GM21381 (cell line): ENCODE data around the gene PCDH9.
A peak's percentile ranks its signal among the peaks of the same experiment; 100 is the strongest.
"Not testable (repeated sequence)": the region's sequence is repeated elsewhere in the genome, so short reads cannot be mapped to it uniquely, and the experiment has no call there.

Experiments
- ATAC-seq: cut with Tn5 transposase; IDR thresholded peaks from one replicate; pipeline ENCODE4 v1.9.1; 2021; ENCODE audit warnings: mild to moderate bottlenecking, moderate library complexity; ENCODE audit not compliant: unreplicated experiment

The PCDH9 gene

DNA sequence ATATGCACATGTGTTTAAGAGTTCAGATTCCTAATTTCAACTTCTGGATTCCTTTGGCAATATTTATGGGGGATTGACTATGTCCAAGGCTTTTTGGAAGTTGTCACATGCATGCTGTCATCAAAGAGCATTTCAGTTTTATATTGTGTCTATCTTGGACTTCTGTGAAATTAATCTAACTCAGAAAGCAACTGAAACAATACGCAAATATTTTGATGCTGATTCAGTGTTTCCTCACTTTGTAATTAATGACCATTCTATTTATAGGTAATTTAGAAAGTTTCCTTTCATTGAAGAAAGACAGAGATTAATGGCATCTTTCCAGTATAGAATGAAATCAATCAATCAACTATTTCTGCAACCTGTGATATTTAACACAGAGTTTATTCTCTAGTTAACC is 550.1 kb downstream of the PCDH9 start:
- no peak for ATAC-seq

DNA sequence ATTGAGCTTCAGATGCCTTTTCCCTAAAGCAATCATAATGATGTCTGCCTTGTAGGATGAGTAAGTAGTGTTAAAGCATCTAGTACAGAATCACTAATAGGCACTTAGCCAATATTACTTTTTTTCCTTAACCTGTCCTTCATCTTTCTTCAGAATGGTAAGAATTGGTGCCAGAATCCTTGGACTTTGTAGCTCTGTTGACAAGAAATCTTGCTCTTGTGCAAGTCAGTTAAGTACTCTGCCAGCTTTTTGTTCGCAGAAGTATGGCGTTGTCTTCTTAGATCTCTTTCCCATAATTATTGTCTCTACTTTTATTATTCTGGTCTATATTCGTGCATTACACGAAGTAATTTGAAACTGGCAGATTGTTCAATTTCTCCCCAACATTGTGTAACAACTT is 554.5 kb downstream of the PCDH9 start:
- ATAC-seq = no peak

DNA sequence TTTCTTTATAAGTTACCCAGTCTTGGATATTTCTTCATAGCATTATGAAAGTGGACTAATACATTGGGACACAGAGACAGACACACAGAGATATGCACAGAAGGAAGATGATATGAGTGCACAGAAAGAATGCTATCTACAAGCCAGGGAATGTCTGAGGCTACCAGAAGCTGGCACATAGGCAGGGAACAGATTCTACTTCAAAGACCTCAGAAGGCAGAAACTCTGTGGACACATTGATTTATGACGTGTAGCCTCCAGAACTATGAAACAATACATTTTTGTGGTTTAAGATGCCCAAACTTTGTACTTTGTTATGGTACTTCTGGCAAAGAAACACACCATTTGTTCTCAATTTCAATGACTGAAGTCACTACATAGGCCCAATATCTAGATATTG is 556.7 kb downstream of the PCDH9 start:
- ATAC-seq = no peak

DNA sequence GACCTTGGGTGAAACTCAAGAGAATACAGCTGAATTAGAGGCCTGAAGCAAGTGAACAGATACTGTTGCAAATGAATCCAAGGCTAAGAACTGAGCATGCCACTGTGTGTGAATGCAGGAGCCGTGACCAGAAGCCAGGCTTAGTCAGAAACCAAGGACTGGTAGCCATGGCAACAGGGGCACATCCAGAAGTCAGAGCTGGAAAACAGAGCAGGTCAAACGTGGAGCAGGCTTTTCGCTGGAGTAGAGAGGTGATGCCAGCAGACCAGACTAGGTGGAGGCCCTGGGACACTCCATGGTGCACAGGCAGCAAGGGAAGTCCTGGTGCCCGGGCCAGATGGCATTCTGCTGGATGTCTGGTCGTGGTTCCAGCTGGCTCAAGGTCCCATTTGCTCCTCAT is 564.1 kb downstream of the PCDH9 start:
- ATAC-seq = no peak

DNA sequence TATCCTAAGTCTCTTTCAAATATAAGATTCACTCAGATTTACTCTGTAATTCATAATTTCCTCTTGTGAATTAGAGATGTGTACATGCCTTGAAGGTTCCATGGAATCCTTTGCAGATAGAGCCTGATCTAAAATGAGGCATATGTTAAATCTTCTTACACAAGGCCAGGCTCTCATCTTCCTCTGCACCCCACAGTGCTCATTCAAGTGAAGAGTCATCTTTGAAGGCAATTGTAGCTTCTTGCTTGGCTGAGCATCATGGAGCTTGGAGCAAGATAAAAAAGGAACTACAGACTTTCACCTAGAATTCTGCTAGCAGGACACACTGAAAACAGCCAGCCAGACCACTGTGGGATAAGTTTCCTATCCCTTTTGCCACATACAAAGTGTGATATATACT is 566.4 kb downstream of the PCDH9 start:
- ATAC-seq = no peak

DNA sequence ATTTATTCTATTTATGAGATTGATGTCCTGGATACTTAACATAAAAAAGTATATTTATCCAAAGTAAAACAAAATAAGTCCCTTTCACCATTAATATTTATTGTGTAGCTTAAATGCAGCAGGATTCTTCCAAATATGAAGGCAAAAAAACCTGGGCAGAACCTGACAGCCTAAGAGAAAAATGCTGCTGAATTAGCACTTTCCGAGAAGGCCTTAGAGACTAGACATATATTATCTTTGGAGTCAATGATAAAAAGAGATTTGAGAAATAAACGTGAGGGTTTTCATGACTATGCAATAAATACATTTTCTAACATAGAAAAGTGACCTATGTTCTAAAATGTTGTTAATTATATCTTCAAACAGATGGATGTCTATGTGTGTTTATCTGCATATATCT is 566.9 kb downstream of the PCDH9 start:
- no peak for ATAC-seq

DNA sequence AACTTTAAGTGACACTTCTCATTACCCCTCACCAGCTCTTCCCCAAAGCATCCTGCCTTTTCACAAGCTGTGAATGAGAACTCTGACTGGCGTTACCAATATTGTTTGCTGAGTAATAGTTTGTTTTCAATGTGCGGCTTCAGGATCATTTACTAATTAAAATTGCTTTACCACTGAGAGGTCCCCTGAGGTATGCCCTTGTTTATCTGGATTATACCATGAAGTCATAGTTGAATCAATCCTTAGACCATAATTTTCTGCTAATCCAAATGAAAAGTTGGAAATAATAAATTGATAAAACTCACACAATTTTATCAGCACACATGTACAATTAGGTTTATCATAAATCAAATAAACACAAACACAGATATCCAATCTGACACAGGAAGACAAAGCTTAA is 568.8 kb downstream of the PCDH9 start:
- ATAC-seq = no peak

DNA sequence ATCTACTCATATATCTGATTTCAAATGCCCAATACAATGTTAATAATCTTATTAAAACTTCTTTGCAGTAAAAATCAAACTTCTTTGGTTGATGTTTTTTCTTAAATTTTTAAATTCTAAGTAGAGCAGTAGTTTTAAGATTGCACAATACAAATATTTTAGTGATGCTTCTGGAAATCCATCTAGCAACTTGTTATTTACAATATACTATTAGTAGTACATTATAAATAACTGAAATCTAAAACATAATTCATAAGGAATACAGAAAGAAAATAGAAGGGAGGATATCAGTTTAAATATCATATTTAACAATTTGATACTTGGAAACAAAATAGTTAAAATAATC is 569.7 kb downstream of the PCDH9 start:
- ATAC-seq = no peak

DNA sequence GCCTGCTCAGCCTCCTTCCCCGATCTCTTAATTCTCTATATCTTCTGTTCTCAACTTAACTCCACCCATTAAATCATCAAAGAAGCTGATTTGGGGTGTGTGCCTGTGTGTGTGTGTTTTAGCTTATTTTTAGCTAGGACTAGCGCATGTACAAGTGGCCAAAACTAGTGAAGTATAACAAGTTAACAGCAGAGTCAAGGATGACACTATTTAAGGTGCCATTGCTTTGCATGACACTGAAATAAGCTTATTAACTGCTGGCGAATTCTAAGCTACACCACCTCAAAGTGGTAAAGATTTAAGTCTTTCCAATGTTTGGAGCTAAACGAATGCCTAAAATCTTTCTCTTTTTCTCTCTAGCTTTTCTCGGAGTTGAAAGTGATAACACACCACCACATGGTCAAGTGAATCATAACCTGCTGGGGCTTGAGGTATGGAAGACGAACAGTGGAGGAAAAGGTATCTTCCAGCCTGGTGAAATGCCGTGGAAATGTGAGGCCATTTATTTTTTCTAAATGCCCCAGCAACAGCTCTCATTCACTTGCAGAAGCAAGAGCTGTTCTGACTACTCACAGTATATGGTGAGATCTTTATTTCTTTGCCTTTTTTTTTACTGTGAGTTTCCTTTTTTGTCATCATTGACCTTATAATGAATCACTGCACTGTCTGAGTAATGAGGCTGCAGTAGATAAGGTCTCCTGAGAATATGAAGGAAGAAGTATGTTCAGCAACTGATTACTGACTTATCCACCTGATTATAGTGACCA is 570.3 kb downstream of the PCDH9 start:
- ATAC-seq = peak; percentile 87

DNA sequence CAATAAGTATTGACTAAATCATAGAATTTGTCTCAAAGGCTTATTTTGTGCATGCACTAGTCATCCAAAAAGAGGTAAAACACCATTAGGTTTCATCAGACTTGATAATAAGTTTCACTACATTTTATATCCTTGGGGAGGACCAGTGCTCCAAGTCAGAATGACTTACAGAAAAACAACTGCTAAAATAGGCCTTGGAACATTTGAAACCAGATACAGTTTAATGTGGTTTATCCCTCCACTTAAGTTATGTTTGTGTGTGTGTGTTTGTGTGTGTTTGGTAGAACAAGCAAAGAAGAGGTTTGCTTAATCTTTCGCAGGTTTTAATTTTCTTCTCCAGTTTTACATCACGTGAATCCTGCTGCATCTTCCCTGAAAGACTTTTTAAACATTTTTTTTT is 570.9 kb downstream of the PCDH9 start:
- no peak for ATAC-seq

DNA sequence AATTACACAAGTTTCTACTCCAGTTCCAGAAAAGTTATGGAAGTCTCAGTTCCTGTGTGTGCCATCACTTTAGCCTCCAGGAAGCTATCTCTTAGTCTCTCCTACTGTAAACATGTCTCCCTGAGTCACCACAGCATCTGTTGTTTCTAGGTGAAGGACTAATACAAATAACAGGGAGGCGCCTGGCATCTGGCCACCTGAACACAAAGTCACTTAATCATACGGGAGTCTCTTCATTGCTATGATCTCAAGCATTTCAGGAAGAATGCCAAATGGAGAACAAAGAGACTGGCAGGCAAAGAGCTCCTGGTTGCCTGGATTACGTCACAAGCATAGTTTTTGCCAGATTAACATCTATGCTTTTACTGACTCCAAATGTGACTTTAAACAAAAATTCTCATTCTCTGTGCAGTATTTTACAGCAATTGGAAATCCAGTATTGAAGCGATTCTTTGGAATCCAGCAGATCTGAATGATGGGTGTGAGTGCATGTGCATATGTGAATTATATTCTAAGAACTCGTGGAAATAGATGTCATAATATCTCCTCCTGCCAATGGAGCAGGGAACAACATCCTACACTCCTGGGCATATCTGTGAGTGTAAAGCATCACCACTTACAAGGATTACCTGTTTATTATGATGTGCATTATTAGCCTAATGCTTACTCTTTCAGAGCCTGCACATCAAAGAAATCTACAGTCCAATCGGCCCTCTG is 572.8 kb downstream of the PCDH9 start:
- no peak for ATAC-seq

DNA sequence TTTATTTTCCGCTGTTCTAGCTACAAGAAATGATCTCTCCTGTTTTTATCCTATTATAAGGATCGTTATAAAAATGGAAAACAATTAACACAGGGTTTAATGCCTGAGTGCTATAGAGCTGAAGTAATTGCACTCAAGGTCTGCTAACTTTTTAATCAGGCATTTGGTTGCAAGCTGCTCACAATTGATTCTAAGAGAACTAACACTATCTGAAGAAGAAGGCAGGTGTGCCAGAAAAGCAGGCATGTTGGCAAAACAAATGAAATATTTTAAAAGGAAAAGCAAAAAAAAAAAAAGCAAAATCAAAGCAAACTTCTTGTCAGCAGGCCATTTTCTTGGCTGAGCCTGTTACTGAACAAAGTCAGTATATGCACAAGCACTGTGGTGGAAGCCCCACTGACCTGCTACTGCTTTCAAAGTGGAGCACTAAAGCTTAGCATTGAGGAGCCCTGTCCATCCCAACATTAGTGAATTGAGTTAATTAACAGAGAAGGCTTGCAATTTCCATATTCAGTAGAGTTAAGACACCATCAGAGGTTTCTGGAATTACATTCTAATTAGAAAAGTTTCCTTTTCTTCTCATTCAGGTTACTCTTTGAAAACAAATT is 574.2 kb downstream of the PCDH9 start:
- no peak for ATAC-seq

DNA sequence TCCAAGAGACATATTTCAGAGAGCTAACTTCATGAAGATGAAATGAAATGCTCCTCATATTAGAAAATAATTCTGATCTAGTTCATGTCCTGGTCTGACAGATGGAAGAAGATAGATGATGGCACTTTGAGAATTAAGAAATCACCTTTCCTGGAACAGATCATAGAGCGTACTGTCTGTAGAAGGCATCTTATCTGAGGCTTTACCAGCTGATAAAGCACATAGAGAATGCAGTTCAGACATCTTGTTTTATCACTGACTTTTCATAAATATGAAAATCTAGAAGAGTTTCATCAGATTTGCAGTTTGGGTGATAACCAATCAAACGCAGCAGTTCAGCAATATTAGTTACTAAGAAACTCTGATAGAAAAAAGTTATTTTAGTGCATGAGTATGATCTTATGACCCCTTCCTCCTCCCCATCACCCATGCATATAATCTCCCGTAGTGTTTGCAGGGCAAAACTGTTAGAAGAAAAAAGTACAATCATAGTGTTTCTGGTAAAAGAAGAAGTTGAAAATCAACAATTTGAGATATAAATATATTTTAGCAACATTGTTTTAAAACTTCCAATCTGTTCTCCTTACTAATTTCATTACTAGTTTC is 585.2 kb downstream of the PCDH9 start:
- no peak for ATAC-seq

DNA sequence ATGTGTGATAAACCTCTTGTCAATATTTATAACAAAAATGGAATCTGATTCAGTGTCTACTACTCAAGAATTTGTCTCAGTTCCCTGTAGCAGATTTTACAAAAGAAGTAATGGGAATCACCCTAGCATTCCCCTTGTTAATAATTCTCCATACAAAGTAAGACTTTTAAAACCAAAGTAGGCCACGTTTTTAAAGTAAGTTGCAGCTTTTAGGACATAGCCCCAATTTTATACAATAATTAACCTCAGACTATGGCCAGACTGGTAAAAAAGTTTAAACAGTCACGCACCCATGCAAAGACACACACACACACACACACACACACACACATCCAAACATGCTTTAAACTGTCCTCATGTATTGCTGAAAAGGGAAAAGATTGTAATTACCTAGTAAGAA is 589.9 kb downstream of the PCDH9 start:
- no peak for ATAC-seq

DNA sequence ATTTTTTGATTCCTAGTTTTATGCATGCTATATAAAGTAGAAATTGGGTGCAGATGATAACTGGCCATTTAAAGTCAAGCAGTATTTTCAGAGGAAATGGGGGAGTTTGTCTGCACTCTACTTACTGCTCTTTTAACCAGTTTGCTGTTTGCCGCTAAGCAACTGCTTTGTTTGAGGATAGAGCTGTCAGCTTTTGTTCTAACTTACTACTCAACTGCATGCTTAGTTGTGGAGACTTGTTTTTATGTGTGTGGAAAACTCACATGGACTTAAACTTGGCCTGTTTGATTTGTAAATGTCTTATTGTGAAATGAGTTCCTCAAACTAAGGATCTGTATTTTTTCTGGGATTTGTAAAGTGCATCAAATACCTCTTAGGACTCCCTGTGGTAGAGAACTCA is 591.1 kb downstream of the PCDH9 start:
- ATAC-seq = no peak

DNA sequence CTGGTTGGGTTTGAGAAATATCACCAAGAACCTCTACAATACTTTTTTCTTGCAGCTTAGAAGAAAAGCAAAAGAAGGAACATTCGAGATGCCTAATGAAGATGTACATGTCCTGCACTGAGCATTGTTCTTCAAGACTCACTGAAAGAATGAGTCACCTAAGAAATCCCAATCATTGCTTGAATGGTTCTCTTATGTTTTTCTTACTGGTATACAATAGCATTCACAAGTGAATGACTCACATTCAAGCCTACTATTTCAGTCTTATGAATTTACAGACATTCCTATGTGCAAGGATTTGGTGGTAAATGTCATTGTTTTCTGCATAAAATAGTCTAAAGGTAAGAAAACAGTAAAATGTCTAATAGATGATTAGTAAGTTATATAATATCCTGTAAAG is 594.6 kb downstream of the PCDH9 start:
- ATAC-seq = no peak

DNA sequence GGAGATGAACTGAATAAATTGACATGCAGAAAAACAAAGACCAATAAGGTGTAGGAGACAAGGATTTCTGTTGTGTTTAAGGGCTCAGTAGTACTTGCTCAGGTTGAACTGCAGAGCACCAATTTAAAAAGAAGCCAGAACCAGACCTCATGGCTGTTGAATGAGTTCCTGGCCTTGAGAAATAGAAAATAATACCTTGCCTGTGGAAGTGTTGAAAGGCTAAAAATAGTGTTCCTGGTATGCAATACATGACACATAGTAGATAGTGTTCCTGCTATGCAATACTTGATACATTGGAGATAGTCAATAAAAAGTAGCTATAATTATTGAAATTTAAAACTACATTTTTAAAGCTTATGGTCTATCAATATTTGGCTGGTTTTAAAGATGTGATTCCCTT is 595.8 kb downstream of the PCDH9 start:
- no peak for ATAC-seq

DNA sequence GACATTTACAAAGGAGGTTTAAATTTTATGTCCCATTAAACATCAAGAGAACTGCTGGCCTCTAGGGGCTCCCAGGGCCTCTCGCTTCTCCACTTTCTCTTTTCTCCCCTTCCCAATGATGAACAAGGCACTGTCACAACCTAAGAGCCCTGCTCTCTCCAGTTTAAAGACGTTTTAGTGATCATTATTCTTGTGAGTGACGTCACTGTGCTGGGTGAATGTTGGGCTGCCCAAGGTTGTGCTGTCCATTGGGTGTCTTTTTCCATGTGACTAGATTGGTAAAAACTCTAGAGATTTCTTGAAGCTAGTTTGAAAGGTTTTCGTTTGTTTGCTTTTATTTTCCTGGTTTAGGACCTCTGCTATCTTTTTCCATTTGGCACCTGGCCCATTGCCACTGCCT is 602.6 kb downstream of the PCDH9 start:
- no peak for ATAC-seq

DNA sequence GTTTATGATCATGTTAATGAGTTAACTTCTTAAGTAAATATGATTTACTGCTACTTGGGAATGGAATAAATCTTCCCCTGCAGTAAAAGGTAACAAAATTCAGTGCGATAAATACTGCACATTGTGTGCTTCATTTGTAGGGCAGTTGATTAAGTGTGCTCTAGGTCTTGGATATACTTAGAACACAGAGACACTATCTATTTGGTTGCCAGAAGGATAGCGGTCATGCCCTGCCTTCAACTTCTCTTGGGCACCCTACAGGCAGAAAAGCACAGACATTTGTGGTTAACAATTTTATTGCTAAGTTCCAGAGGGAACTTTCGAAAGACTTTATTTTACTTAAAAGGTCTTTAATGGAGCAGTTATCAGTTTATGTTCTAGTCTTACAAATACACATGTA is 605.8 kb downstream of the PCDH9 start:
- no peak for ATAC-seq

DNA sequence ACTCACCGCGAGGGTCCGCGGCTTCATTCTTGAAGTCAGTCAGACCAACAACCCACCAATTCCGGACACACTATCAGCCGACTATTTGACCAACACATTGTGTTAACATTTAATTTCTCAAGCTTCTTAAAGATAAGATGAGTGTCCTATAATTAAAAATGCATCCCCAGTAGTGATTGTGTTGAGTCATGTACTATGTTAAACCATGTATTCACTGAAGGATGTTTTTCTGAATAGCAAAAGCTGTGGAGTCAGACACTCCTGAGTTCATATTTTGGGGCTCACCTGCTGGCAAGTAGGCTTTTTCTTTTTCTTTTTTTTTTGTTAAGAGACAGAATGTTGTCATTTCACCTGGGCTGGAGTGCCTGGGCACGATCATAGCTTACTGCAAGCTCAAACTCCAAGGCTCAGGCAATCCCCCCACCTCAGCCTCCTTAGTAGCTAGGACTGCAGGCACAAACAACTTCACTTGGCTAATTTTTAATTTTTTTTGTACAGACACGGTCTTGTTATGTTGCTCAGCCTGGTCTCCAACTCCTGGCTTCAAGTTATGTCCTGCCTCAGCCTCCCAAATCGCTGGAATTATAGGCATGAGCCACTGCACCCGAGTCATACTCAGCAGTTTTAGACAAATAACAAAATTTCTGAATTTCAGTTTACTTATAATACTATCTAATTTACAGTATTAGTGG is 606.9 kb downstream of the PCDH9 start:
- no peak for ATAC-seq

DNA sequence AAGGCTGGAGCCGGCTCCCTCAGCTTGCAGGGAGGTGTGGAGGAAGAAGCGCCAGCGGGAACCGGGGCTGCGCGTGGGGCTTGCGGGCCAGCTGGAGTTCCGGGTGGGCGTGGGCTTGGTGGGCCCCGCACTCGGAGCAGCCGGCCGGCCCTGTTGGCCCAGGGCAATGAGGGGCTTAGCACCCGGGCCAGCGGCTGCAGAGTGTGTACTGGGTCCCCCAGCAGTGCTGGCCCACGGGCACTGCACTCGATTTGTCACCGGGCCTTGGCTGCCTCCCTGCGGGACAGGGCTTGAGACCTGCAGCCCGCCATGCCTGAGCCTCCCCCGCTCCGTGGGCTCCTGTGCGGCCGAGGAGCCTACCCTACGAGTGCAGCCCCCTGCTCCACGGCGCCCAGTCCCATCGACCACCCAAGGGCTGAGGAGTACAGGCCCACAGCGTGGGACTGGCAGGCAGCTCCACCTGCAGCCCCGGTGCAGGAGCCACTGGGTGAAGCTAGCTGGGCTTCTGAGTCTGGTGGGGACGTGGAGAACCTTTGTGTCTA is 608.2 kb downstream of the PCDH9 start:
- ATAC-seq = not testable (repeated sequence)
